COLO829 (cell line): Measurements from ENCODE around the gene ZFYVE28.

Source experiments
- DNase-seq: peaks from one replicate; pipeline ENCODE4 v3.0.0; 2012; ENCODE audit warnings: low spot score

The ZFYVE28 gene

GRCh38 chr4:2333356-2333841 lies 85.0 kb downstream of the ZFYVE28 start:
- DNase-seq, result no peak

- DNase-seq, result no peak
These were observed 85.5 kb downstream of the ZFYVE28 start for GRCh38 chr4:2332976-2333319.

GRCh38 chr4:2332201-2332975 lies 86.1 kb downstream of the ZFYVE28 start:
- no peak for DNase-seq

GRCh38 chr4:2331519-2332200 lies 86.8 kb downstream of the ZFYVE28 start:
- DNase-seq, result no peak

- DNase-seq, result no peak
These were observed 87.4 kb downstream of the ZFYVE28 start for GRCh38 chr4:2331043-2331420.

- peak; percentile 35 for DNase-seq
These were observed 88.1 kb downstream of the ZFYVE28 start for GRCh38 chr4:2330091-2331042.

GRCh38 chr4:2327579-2327978 lies 90.9 kb downstream of the ZFYVE28 start:
- no peak for DNase-seq

GRCh38 chr4:2324891-2325290 lies 93.6 kb downstream of the ZFYVE28 start:
- no peak for DNase-seq

GRCh38 chr4:2322841-2323240 lies 95.6 kb downstream of the ZFYVE28 start:
- no peak for DNase-seq

GRCh38 chr4:2322227-2322626 lies 96.2 kb downstream of the ZFYVE28 start:
- no peak for DNase-seq

GRCh38 chr4:2321279-2322196 lies 96.9 kb downstream of the ZFYVE28 start:
- DNase-seq, result no peak

GRCh38 chr4:2320746-2321145 lies 97.7 kb downstream of the ZFYVE28 start:
- no peak for DNase-seq

GRCh38 chr4:2320152-2320551 lies 98.3 kb downstream of the ZFYVE28 start:
- no peak for DNase-seq

GRCh38 chr4:2318885-2319284 lies 99.6 kb downstream of the ZFYVE28 start:
- DNase-seq, result no peak

GRCh38 chr4:2318476-2318875 lies 100.0 kb downstream of the ZFYVE28 start:
- DNase-seq, result no peak

GRCh38 chr4:2313366-2313765 lies 105.1 kb downstream of the ZFYVE28 start:
- no peak for DNase-seq

- no peak for DNase-seq
These were observed 111.6 kb downstream of the ZFYVE28 start for GRCh38 chr4:2306773-2307410.

- no peak for DNase-seq
These were observed 112.5 kb downstream of the ZFYVE28 start for GRCh38 chr4:2305766-2306501.

- no peak for DNase-seq
These were observed 113.4 kb downstream of the ZFYVE28 start for GRCh38 chr4:2304877-2305561.
